HT-29 (cell line): Measurements from ENCODE around the gene NPL. TPM values are rescaled to one million over a fixed set of nuclear protein-coding genes. Genes with fewer than 3 reads are reported as not detected.

Experiments used
- DNase-seq: peaks from one replicate; pipeline ENCODE4 v3.0.0-alpha.2; 2015; ENCODE audit warnings: low spot score
- total RNA-seq: library from RNA; depleted of rRNA; stranded (reverse); fragments of >200 nt; shearing (Covaris generic); gene quantifications from 2 replicates; pipeline ENCODE4 v1.2.3, GENCODE V29; 2014; rRNA removed

The NPL gene
- total RNA-seq, 1 experiment from 2014 or later, result 3.0 TPM

- no peak for DNase-seq
These were observed 73.3 kb downstream of the NPL start for GRCh38 chr1:182862827-182863226.

- no peak for DNase-seq
These were observed 74.4 kb downstream of the NPL start for GRCh38 chr1:182863940-182864339.

GRCh38 chr1:182867861-182868260, 78.3 kb downstream of the NPL start:
- DNase-seq, result no peak

- DNase-seq, result no peak
These were observed 79.7 kb downstream of the NPL start for GRCh38 chr1:182869241-182869666.

GRCh38 chr1:182872881-182873280, 83.3 kb downstream of the NPL start:
- no peak for DNase-seq

- no peak for DNase-seq
These were observed 86.3 kb downstream of the NPL start for GRCh38 chr1:182875889-182876288.

- no peak for DNase-seq
These were observed 87.8 kb downstream of the NPL start for GRCh38 chr1:182877331-182877730.

- no peak for DNase-seq
These were observed 88.3 kb downstream of the NPL start for GRCh38 chr1:182877842-182878241.

Other genes starting within 250 kb of the NPL start
- 1.6 and 1.9 TPM in 2 replicates for gene RNASEL, start 200.5 kb upstream of the NPL start, total RNA-seq
- 3.1 and 5.1 TPM in 2 replicates for gene RGS16, start 185.4 kb upstream of the NPL start, total RNA-seq
- not detected in 2 replicates for gene RGS8, start 105.2 kb upstream of the NPL start, total RNA-seq
- gene DHX9, start 49.6 kb downstream of the NPL start, total RNA-seq, result 115 and 131 TPM in 2 replicates
- not detected in 2 replicates for gene SHCBP1L, start 163.4 kb downstream of the NPL start, total RNA-seq
- gene LAMC1, start 233.6 kb downstream of the NPL start, total RNA-seq, result 12.1 and 13.1 TPM in 2 replicates